GM12875 (cell line): ENCODE measurements around the gene NUMA1.

ENCODE experiments used
- H3K4me3 ChIP-seq: one replicate; pipeline ENCODE4 v1.5.1; 2011; ENCODE audit warnings: low read depth, low read length, control low read depth
- TF ChIP-seq, protein P1 (sequence below): IDR thresholded peaks from 2 replicates; pipeline ENCODE4 v1.5.1; 2011; ENCODE audit warnings: low read depth, mild to moderate bottlenecking, control low read depth, inconsistent platforms, low read length, moderate library complexity, borderline replicate concordance; ENCODE audit not compliant: insufficient read depth

NUMA1 gene

DNA sequence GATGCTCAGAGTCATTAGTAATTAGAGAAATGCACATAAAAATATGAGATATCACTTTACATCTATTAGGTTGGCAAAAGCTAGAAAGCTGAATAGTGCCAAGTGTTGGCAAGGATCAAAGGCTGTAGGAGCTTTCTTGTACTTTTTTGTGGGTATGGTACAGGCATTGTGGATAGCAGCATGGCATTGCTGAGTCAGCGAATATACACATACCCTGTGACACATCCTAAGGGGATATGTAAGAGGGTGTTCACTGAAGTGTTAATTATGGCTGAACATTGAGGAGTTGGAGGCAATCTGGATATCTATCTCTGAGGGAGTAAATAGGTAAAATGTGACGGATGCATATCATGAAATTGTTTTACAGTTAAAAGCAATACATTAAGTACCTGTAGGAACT lies 108.7 kb downstream of the NUMA1 start:
- TF ChIP-seq, protein P1, sequence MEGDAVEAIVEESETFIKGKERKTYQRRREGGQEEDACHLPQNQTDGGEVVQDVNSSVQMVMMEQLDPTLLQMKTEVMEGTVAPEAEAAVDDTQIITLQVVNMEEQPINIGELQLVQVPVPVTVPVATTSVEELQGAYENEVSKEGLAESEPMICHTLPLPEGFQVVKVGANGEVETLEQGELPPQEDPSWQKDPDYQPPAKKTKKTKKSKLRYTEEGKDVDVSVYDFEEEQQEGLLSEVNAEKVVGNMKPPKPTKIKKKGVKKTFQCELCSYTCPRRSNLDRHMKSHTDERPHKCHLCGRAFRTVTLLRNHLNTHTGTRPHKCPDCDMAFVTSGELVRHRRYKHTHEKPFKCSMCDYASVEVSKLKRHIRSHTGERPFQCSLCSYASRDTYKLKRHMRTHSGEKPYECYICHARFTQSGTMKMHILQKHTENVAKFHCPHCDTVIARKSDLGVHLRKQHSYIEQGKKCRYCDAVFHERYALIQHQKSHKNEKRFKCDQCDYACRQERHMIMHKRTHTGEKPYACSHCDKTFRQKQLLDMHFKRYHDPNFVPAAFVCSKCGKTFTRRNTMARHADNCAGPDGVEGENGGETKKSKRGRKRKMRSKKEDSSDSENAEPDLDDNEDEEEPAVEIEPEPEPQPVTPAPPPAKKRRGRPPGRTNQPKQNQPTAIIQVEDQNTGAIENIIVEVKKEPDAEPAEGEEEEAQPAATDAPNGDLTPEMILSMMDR, result no peak
- H3K4me3 ChIP-seq, result no peak overlapping the region

DNA sequence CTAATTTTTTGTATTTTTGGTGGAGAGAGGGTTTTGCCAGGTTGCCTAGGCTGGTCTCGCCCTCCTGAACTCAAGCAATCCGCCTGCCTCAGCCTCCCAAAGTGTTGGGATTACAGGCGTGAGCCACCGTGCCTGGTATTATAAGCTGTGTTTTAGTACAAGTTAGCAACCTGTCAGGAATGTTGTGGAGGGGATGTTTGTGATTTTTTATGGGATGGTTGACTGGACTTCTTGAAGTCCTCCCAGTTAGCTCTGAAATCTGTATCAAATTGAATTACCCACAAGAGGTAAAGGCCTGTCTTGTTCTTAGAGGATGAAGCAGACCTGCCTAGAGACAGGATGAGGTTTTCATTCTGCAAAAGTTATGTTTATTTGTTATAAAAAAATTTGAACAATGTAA lies 115.7 kb downstream of the NUMA1 start:
- H3K4me3 ChIP-seq, result no peak overlapping the region
- TF ChIP-seq, protein P1, result no peak

DNA sequence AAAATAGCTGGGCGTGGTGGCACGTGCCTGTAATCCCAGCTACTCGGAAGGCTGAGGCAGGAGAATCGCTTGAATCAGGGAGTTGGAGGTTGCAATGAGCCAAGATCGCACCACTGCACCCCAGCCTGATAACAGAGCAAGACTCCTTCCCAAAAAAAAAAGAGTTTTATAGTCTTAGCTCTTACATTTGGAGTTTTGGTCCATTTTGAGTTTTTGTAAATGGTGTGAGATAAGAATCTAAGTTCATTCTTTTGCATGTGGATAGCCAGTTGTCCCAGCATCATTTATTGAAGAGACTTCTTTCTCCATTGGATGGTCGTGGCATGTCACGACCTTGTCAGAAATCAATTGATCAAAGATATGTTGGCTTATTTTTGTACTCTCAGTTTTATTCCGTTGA lies 116.9 kb downstream of the NUMA1 start:
- H3K4me3 ChIP-seq, result no peak overlapping the region
- TF ChIP-seq, protein P1, result no peak

DNA sequence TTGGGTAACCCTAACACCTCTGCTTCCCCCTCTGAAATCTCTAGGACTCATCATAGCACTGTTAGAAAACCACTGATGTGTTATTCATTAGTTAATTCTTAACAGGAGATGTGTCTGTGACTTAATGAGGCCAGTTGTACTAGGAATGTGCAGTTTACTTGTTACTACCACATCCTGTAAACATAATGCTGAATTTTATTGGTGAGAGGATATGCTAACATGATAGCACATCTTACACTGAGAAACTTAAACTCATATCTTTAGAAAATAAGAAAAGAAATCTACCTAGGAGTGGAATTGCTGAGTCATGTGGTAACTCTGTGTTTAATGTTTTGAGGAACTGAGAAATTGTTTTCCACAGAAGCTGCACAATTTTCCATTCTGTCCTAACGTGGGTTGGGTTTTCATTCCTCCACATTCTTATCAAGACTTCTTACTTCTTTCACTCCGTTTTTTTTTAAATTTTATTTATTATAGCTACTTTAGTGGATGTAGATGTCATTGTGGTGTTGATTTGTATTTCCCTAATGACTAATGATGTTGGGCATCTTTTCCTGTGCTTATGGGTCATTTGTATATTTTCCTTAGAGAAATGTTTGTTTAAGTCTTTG lies 117.8 kb downstream of the NUMA1 start:
- TF ChIP-seq, protein P1, result no peak
- no peak overlapping the region for H3K4me3 ChIP-seq

DNA sequence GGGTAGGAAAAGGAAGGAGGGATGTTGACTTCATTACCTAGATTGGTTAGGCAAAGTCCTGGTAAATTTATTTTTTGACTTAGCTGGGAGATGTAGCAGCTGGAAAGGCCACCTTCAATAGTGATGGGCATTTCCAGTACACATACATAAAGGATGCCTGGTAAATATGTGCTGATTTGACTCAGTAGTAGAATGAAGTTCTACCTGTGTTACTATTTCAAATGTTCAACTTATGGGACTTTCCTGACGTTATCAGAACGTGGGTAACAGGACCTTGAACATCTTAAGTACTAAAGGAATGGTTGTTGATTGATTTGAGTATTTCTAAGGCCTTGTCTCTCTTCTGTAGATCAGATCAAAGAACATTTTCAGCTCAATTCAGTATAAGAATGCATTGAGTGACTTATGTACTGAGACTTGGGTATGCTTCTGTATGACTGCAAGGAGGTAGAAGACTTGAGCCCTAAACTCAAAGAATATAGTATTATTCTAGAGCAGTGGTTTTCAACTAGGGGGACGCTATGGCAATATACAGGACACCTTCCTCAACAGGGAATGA lies 124.4 kb downstream of the NUMA1 start:
- TF ChIP-seq, protein P1, result no peak
- no peak overlapping the region for H3K4me3 ChIP-seq
